Cortex of kidney (tissue), 1 donor: Measurements from ENCODE around the gene CPZ.
"Not testable (repeated sequence)": the region's sequence is repeated elsewhere in the genome, so short reads cannot be mapped to it uniquely, and the experiment has no call there.

Experiments used
- DNase-seq: peaks from one replicate; lab custom pipeline; 2025; lab: John Stamatoyannopoulos, UW

The CPZ gene

GRCh38 chr4:8653326-8654000, 60.9 kb downstream of the CPZ start:
- DNase-seq, result no peak

GRCh38 chr4:8654139-8654538, 61.6 kb downstream of the CPZ start:
- not testable (repeated sequence) for DNase-seq

DNA sequence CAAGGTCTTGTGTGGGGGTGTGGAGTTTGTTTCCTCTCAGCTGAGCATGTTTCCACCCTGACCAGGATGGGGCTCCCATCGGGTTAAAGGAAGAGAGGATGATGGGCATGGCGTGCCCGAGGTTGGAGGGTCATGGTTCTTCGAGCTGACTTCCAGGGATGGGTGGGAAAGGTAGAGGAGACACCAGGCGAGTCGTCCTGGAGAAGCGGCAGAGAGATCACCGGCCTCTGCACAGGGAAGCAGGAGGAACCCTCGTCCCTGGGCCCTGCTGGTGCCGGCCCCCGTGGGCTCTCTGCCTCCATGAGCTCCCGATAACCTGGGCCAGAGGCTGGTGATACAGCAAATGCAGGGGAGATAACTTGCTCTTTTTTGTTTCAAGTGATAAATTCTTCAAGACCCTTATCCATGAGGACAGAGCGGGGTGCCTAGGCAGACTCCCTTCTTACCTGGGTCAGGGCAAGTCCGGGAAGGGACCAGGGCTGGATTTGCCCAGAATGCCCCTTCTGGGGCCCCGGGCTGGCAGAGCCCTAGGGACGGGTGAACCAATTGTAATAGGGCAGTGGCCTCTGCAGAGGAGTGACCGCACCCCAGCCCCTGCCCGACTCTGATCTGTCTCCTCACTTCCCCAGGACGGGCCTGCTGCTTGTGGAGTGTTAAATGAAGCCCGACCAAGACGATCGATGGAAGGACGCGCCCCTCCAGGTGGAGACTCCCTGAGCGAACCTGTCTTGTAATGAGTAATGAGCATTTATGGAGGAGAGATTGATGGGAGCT, 63.0 kb downstream of the CPZ start:
- no peak for DNase-seq

GRCh38 chr4:8656185-8656517, 63.6 kb downstream of the CPZ start:
- no peak for DNase-seq

GRCh38 chr4:8656711-8657380, 64.3 kb downstream of the CPZ start:
- DNase-seq, result no peak

GRCh38 chr4:8657381-8658088, 65.0 kb downstream of the CPZ start:
- no peak for DNase-seq

GRCh38 chr4:8662776-8663175, 70.2 kb downstream of the CPZ start:
- no peak for DNase-seq

- no peak for DNase-seq
Observed at GRCh38 chr4:8664031-8664805, 71.7 kb downstream of the CPZ start.

- no peak for DNase-seq
Observed at GRCh38 chr4:8664976-8665375, 72.4 kb downstream of the CPZ start.

DNA sequence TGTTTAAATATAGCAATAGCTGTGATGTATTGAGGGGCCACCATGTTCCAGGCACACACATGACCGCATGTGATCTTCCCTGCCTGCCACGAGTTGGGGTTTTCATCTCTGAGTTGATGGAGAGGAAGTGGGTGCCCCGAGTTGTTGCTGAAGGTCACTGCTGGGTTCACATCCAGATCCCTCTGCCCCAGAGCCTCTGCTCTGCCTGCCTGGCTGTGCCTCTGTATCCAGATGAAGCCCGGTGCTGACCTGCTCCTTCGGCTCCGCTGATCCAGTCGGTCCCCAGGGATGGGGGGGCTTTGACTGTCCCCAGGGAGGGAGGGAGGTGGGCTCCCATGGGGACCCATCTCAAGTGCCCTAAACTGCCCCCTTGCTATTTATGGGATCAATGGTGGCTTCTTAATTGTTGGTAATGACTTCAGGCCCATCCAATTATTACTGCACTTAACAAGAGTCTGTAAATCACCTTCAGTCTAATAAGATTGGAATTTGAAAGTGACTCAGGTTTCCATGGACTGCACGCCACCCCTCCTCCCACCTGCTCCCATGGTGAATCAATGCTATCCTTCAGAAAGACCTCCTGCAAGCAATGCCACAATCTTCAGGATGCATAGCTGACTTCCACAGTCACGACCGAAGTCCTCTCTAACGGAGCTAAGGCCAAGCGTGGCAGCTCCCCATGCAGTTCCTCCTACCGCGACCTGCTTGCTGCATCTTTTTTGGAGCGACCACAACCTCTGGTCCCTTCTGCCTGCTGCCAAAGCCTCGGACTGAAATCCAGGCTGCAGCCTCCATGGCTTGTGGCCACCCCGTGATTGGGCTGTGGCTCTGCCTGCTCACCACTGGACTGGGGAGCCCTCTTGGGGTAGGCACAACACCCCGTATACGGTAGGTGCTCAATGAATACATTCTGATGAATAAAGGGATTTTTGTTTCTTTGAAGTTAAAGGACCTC, 73.1 kb downstream of the CPZ start:
- no peak for DNase-seq

DNA sequence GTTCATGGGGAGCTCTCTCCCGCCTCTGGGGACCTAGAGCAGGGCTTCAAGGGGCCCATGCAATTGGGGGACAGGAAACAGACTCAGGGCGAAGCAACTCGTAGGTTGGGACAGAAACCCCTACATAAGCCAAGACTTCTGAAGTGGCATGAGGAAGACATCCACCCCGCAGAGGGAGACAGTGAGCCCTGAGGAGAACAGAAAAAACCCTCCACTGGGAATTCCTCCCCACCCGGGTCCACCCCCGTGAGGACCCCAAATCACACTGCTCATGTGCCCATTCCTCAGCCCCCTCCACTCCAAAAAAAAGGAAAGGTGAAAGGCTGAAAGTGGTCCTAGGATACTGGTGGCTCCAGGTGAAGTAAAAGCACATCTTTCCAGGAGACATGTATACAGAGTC, 74.0 kb downstream of the CPZ start:
- no peak for DNase-seq
